Keratinocyte (primary cell): ENCODE results near the gene CRYGB. TPM values are rescaled to one million over a fixed set of nuclear protein-coding genes. Genes with fewer than 3 reads are reported as not detected.
A peak's percentile ranks its signal among the peaks of the same experiment; 100 is the strongest.
"Not testable (repeated sequence)": the region's sequence is repeated elsewhere in the genome, so short reads cannot be mapped to it uniquely, and the experiment has no call there.

Experiments
- DNase-seq: peaks from one replicate; pipeline ENCODE4 v3.0.0-alpha.2; 2011; ENCODE audit warnings: low read depth, missing footprints, low spot score
- FAIRE-seq: peaks from 2 replicates; lab custom pipeline; 2011; peaks lifted over from hg19 to GRCh38; lab: Jason Lieb, UNC
- H2AFZ ChIP-seq: 2 replicates; pipeline ENCODE4 v1.6.0; 2012; ENCODE audit warnings: low read length, control low read depth, inconsistent platforms; ENCODE audit not compliant: control insufficient read depth
- H3K27ac ChIP-seq: 2 replicates; pipeline ENCODE4 v1.5.1; 2011; ENCODE audit warnings: low read length; ENCODE audit not compliant: control insufficient read depth, insufficient read depth
- H3K27me3 ChIP-seq: 3 replicates; pipeline ENCODE4 v1.6.0; 2011; ENCODE audit warnings: low read length; ENCODE audit not compliant: control insufficient read depth, insufficient read depth; ENCODE audit errors: extremely low read depth
- H3K36me3 ChIP-seq, 2 experiments: 2 replicates in 1 of 2; 3 replicates in 1 of 2; pipeline ENCODE4 v1.5.1; 2011; ENCODE audit warnings: low read length in 2 of 2, mild to moderate bottlenecking in 1 of 2; ENCODE audit not compliant: control insufficient read depth in 2 of 2, insufficient read depth in 2 of 2; ENCODE audit errors: extremely low read depth in 1 of 2
- H3K4me1 ChIP-seq: 3 replicates; pipeline ENCODE4 v1.5.1; 2011; ENCODE audit warnings: low read length; ENCODE audit not compliant: control insufficient read depth, insufficient read depth; ENCODE audit errors: extremely low read depth
- H3K4me2 ChIP-seq: 3 replicates; pipeline ENCODE4 v1.6.0; 2011; ENCODE audit warnings: low read depth, low read length; ENCODE audit not compliant: control insufficient read depth, insufficient read depth; ENCODE audit errors: extremely low read depth
- H3K4me3 ChIP-seq, 3 experiments: fragments of 200-600 bp in 1 of 3; sonication (generic) in 1 of 3; 2 replicates in 2 of 3; 3 replicates in 1 of 3; pipeline ENCODE4 v1.5.1; 2011 to 2016; ENCODE audit warnings: low read length in 3 of 3, mild to moderate bottlenecking in 3 of 3, control low read depth in 2 of 3, inconsistent platforms in 1 of 3, low read depth in 1 of 3, mixed read lengths in 1 of 3, mixed run types in 1 of 3, moderate library complexity in 1 of 3; ENCODE audit not compliant: control insufficient read depth in 2 of 3, insufficient read depth in 2 of 3; ENCODE audit errors: extremely low read depth in 1 of 3
- H3K79me2 ChIP-seq: 2 replicates; pipeline ENCODE4 v1.6.0; 2012; ENCODE audit warnings: low read length; ENCODE audit not compliant: control insufficient read depth, insufficient read depth
- H3K9ac ChIP-seq: 3 replicates; pipeline ENCODE4 v1.6.0; 2011; ENCODE audit warnings: low read length; ENCODE audit not compliant: control insufficient read depth, insufficient read depth; ENCODE audit errors: extremely low read depth
- H3K9me1 ChIP-seq: 3 replicates; pipeline ENCODE4 v1.6.0; 2011; ENCODE audit warnings: low read length; ENCODE audit not compliant: control insufficient read depth, insufficient read depth; ENCODE audit errors: extremely low read depth
- H3K9me3 ChIP-seq: 2 replicates; pipeline ENCODE4 v1.5.1; 2012; ENCODE audit warnings: low read depth, low read length; ENCODE audit not compliant: control insufficient read depth
- H4K20me1 ChIP-seq: 3 replicates; pipeline ENCODE4 v1.6.0; 2011; ENCODE audit warnings: low read length; ENCODE audit not compliant: control insufficient read depth, insufficient read depth; ENCODE audit errors: extremely low read depth
- CTCF ChIP-seq, 3 experiments: IDR thresholded peaks in 1 of 3; conservative IDR thresholded peaks in 1 of 3; optimal IDR thresholded peaks in 1 of 3; 2 replicates in 2 of 3; 3 replicates in 1 of 3; pipeline versions ENCODE3 to v1.5.1; 2011; ENCODE audit warnings: low read length in 3 of 3, mild to moderate bottlenecking in 3 of 3, moderate library complexity in 2 of 3, control low read depth in 1 of 3, inconsistent platforms in 1 of 3; ENCODE audit not compliant: insufficient read depth in 2 of 3; ENCODE audit errors: extremely low read depth in 1 of 3
- EZH2 ChIP-seq: IDR thresholded peaks from one replicate; pipeline ENCODE4 v1.6.1; 2012; ENCODE audit warnings: inconsistent platforms, mild to moderate bottlenecking, low read length, moderate library complexity
- dilution Hi-C: fragments of 300-500 bp; cut with MboI; formaldehyde crosslinking; loops from one replicate; pipeline ENCODE4 v1.7.0; 2020; ENCODE audit warnings: low sequenced_read_pairs; ENCODE audit not compliant: extremely low pct_ligation_motif_present
- polyA plus RNA-seq, 5 experiments: library from polyadenylated mRNA; depleted of rRNA in 3 of 5; stranded (reverse) in 3 of 5; stranded (forward) in 1 of 5; unstranded in 1 of 5; fragments of >200 nt; gene quantifications; 1 replicate in 1 of 5; 2 replicates in 3 of 5; 3 replicates in 1 of 5; pipeline versions ENCODE4 v1.2.1 to v1.2.3, GENCODE V29; 2011 to 2012; ENCODE audit warnings: missing spikeins in 2 of 5, low read depth in 1 of 5, low replicate concordance in 1 of 5

Gene CRYGB
- polyA plus RNA-seq, 1 donor (not counting 4 experiments of a cell fraction or from before 2014, with no cell fraction given): not detected

GRCh38 chr2:208125251-208125650 lies 20.7 kb downstream of the CRYGB start:
- Histone ChIP-seq H3K9me1 (no peaks in the 10 kb centered on the region), H3K9me3 (no peaks in the 10 kb centered on the region), H3K4me3 (no peak overlapping the region), H3K27ac (no peak overlapping the region), H3K79me2 (no peaks in the 10 kb centered on the region), H4K20me1 (no peaks in the 10 kb centered on the region), H3K27me3 (peaks cover 12% of the 10 kb centered on the region), H2AFZ (no peak overlapping the region), H3K4me1 (peaks cover 7% of the 10 kb centered on the region), H3K36me3 (no peaks in the 10 kb centered on the region), H3K9ac (no peak overlapping the region), H3K4me2 (no peak overlapping the region)
- DNase-seq (no peak), FAIRE-seq (no peak)
- TF ChIP-seq EZH2 (no peak), CTCF (optimal IDR thresholded peaks at IDR 0.05 in 1 of 3, IDR thresholded peaks at IDR 0.05 in 1 of 3, conservative IDR thresholded peaks at IDR 0.05 in 1 of 3; ENCODE audit: extremely low read depth in 1 of 3, insufficient read depth in 2 of 3, low read length in 3 of 3) (no peak)
- dilution Hi-C loops: no loop called here

GRCh38 chr2:208124013-208124715 lies 21.8 kb downstream of the CRYGB start, which contains the start of gene CRYGD:
TSS of gene CRYGD (minus strand) at chr2:208124524. CDS start at chr2:208124473, 51 bp downstream.
- dilution Hi-C loops: not testable (repeated sequence)
- H3K4me2 ChIP-seq: peak within 1 kb of the TSS; percentile 41

More at GRCh38 chr2:208124013-208124715, 21.8 kb downstream of the CRYGB start, which contains the start of gene CRYGD:
- H2AFZ ChIP-seq, H3K36me3 ChIP-seq, H3K27ac ChIP-seq, H4K20me1 ChIP-seq, FAIRE-seq, H3K79me2 ChIP-seq, H3K9me3 ChIP-seq, H3K9me1 ChIP-seq, H3K4me1 ChIP-seq, H3K4me3 ChIP-seq, H3K9ac ChIP-seq, DNase-seq: not testable (repeated sequence)
- H3K27me3 ChIP-seq: peaks cover 12% of the 10 kb centered on the region
